GM03348 (cell line): Measurements from ENCODE around the gene UBIAD1.

ENCODE experiments used
- DNase-seq: peaks from one replicate; pipeline ENCODE4 v3.0.0; 2012; ENCODE audit warnings: low spot score

Gene UBIAD1

DNA sequence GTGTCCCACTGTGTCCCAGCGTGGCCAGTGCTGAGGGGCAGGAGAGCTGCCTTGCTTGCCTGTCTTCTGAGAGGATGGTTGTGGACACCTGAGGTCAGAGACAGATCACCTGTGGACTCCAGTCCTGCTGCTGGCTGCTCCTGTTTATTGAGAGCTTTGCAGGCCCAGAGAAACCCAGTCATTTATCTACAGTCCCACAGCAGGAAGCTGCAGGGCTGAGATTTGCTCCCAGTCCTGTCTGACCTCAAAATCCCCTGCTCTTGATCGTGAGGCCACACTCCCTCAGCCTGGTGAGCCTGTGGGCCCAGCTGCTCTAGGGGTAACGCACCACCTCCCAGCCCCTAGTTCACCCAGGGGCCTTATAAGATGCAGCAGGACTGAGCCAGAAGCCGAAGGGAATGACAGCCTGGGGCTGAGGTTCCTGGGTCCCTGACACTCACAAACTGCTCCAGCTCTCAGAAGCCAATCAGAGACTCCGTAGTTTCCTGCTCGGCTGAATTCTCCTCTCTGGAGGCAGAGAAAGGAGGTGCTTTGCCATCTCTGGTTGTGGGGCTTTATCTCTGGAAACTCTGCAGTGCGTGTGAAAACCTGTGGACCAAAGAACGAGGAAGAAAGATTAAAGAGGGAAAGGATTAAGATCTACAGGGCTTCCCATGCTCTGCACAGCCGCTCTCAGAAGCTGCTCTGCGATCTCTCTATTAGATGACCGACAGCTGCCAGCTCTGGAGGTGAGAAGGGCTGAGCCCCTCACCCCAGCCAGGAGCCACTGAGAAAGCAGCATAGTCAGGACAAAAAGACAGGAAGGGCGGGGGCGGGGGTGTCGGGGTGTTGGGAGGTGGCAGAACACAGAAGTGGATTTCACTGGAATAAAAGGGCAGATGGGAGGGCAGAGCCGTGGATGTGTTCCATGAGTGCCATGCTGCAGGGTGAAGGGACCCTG is 39.1 kb downstream of the UBIAD1 start:
- no peak for DNase-seq

DNA sequence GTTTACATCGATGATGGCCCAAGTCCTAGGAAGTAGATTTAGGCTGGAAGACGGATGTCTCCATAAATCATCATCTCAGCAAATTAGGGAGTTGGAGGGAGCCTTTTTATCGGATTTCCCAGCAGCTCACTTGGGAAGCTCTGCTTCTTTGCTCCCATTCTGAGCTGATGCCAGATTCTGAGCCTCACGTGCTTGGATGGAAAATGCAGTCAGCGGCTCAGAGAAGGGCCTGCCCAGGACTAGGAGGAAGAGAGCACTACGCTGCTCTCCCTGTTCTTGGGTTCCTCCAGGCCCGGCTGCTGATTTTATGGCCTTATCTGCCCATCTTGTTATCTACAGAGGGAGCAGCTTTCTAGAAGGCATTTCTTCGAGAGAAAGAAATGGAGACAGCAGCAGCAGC is 42.0 kb downstream of the UBIAD1 start:
- DNase-seq: no peak

DNA sequence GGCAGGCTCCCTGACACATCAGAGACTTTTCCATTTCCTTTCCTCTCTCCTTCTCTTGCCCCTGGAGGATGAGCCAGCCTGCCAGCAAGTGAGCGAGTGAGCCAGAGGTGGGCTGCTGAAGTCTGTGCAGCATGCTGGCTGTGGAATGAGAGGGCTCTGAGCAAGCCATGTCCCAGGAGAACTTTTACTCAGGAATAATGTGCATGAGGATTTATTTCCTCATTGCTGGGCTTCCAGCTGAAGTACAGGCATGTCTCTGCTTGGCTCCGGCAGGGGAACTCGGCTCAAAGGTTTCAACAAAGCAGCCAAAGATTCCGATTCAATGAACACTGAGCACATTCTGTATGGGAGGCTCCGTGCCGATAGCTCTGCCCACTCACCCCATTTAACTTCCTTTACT is 43.7 kb downstream of the UBIAD1 start:
- peak; percentile 35 for DNase-seq

DNA sequence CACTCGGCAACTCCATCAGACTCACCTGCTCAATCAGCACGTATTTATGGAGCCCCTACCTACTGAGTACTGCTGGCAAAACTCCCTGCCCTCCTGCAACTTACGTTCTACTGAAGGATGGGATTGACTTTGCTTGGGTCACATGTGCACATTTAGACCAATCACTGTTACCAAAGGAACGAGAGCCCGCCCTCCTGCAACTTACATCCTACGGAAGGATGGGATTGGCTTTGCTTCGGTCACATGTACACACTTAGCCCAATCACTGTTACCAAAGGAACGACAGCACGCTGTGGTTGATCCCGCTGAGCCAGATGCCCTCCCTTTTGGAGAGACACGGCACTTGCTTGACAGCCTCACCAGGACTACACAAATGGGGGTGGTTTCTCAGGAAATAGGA is 46.0 kb downstream of the UBIAD1 start:
- DNase-seq: no peak

DNA sequence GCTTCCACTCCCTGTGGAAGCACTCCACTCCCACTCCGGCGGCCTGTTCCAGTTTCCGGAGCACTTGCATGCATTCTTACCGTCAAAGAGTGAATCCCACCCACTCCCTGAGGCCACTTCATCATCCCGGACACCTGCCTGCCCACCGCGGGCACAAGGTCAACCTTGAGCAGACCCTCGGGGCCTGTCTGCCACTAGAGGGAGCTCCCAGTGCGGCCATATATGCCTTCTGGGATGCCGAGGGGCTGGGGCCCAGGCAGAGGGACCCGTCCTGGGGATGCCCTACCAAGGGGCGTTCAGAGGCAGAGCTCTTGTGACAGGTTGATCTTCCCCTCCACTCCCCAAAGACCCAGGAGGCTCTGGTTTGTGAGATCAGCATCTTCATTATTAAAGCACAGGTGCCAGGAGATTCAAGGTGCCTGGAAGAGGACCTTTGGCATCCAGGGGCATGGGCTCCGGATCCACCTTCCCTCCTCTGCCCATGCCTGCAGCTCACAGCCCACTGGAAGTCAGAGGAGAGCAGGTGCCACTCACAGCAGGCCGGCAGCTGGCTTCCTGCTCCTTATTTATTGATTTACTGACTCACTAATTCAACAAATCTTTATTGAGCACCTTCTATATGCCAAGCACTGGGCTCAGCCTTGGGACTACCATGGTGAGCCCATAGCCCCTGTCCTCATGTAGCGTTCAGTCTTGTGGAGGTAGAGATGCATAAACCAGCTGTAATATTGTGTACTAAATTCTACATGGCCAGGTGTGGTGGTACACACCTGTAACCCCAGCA is 47.3 kb downstream of the UBIAD1 start:
- no peak for DNase-seq

DNA sequence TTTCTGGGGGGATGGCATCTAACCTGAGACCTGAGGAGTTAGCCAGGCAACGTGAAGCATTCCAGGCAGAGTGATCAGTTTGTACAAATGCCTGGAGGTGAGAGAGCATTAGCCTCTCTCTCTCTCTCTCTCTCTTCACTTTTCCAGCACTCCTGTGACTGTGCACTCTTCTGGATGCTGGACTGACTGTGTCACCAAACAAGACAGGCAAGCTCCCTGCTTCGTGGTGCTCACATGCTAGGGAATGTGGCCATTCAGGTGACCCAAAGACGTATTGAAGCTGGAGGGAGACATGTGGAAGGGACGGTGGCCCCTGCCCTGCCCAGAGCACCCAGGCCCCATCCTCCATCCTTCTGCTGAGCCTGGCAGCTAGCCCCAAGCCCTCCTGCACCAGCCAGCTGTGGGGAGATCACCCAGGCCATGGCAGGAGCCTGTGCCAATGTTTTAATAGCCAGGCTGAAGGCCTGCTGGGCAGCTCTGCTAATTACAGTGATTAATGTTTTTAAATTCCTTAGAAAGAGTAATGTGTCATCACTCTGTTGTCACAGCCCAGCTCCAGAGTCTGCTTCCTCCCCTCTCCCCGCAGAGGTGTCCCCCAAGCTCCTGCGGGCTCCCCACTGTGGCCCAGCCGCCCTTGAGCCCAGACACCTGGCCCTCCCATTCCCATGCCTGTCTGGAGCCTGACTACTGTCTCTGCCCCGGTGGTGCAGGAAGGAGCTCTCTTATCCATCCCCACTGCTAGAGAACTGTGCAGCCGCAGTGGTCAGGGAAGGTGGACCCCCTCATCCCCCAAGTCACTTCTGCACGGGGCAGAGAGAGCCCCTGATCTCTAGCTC is 48.9 kb downstream of the UBIAD1 start:
- no peak for DNase-seq

DNA sequence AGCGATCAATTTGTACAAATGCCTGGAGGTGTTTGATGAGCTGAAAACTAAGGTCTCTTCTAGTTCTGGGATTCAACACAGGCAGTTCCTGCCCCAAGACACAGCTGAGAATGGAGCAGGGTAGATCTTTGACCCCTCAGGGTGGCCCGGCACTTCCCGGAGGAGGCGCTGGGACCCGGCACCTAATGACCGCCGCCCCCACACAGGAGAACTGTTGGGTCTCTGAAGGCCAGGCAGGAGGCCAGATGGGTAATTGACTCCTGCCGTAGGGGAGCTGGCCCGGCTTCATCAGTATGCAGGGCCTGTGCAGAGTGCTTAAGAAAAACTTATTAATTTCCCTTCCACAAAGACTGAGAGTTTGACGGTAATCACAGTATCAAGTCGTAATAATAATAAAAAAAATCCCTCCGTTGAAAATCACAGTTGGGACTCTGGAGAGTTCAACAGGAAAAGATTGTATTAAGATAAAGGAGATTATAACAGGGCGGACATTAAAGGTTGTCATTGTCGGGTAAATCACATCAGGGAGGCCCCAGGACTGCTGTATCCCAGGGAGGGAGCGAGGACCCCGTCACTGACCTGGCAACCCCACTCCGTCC is 51.7 kb downstream of the UBIAD1 start:
- no peak for DNase-seq

DNA sequence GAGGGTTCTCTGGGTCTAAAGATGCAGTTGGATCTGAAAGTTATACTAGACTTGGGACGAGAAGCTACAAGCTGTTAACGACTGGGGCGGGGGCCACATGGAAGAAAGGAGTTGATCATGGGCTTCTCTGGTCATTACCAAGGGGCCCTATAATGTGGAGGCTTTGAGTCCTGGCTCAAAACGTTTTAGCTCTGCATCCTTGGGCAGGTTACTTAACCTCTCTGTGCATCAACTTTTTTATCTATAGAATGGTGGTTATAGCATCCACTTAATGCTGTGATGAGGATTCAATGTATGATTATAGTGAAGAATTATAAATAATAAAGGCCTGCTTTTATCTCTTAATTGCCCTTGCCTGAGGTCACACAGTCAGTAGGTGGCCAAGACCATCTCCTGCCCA is 53.1 kb downstream of the UBIAD1 start:
- no peak for DNase-seq

DNA sequence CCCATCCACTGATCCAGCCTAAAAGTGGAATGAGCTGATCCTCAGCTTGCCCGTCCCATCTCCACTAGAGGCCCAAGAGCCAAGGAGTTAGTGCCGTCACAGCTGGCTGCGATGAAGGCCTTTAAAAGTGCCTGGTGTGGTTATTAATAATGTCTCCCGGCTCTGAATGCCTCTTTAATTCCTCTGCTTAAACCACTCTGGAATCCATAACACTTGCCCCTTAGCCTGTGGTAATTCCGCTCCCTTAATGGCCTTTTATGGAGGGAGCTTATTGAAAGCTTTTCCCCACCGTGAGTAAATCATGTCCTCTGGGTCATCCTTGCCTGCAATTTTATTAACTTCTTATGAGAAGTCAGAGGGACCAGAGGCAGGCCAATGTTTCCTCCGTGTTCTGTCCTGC is 55.4 kb downstream of the UBIAD1 start:
- DNase-seq: no peak

DNA sequence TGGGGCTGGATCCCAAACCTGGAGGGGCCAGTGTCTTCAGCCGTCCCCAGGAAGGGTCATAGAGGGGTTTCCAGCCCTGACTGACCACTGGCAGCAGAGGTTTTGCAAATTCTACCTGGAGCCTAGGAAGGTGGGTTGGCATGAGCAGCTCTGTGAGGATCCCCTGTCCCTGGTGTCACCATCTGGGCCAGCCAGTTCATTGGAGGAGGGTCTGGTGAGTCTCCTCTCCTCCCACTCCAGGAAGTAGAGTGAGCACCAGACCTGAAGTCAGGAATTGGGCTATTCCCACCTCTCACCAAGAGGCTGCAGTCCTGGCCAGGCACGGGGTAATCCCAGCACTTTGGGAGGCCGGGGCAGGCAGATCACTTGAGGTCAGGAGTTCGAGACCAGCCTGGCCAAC is 57.4 kb downstream of the UBIAD1 start:
- no peak for DNase-seq

DNA sequence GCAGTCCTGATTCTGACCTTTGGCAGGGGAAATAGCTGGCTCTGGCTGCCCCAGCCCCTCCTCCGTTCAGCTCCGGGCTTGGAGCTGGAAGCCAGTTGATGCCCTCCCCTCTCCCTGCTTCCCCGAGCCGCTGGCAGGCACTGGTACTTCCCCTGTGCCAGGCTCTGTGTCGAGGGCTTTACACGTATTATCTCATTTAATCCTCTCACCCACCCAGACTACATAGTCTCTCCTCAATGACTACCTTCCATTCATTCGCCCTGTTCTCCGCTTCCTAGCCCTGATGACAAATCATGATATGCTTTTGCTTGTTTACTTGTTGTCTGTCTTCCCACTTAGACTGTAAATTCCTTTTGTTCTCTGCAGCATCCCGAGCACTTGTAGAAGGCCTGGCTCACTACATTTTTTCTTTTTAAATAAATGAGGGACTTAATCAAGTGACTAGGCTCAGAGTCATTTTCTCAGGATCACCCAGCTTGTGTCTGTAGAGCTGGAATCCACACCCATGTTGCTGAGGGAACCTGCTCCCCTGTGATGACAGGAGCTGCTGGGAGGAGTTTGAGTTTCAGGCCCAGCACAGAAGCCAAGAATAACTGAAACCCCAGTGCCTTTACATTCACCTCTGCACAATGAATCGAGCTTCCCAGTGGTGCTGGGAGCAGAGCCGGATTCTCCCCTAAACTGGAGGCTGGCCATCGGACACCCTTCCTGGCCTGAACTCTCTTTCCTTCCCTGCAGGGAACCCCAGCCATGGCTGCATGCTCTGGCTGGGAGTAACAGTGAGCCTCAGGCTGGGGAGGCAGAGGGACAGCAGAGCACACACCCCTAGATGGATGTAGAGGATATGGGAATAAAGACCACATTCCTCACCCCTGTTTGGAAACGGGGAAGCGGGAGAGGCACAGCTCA is 58.3 kb downstream of the UBIAD1 start:
- no peak for DNase-seq

DNA sequence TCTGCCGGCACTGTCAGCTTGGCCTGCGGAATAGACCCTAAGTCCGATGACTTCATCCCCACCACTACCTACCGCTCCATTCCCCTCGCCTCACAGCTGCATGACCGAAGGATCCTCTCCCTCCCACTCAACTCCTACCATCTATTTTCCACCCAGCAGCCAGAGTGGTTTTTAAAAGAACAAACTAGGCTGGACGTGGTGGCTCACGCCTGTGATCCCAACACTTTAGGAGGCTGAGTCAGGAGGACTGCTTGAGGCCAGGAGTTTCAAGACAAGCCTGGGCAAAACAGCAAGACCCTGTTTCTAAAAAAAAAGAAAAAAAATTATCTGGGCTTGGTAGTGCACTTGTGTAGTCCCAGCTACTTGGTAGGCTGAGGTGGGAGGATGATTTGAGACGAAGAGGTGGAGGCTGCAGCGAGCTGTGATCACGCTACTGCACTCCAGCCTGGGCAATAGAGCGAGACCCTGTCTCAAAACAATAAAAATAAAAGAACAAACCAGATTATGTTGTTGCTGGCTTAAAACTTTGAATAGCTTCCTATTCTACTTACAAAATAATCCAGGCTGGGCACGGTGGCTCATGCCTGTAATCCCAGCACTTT is 59.0 kb downstream of the UBIAD1 start:
- DNase-seq: no peak

DNA sequence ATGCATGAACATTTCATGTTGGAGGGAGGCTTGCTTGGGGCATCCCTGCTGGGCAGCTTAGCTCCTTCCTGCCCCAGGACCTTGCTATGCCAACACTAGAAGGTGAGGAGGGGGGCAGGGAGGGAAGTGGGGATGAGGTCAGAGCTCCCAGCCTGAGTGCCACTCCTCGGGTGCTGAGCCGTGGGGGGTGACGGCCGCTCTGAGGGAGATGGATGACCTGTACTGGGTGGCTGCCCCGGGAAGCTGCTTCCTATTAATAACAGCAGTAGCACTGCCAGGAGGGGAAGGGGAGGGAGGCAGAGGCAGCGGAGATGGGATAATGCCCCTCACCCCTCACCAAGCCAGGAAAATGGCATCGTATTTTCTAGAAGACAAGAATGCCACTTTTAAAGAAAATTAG is 60.6 kb downstream of the UBIAD1 start:
- DNase-seq: no peak

DNA sequence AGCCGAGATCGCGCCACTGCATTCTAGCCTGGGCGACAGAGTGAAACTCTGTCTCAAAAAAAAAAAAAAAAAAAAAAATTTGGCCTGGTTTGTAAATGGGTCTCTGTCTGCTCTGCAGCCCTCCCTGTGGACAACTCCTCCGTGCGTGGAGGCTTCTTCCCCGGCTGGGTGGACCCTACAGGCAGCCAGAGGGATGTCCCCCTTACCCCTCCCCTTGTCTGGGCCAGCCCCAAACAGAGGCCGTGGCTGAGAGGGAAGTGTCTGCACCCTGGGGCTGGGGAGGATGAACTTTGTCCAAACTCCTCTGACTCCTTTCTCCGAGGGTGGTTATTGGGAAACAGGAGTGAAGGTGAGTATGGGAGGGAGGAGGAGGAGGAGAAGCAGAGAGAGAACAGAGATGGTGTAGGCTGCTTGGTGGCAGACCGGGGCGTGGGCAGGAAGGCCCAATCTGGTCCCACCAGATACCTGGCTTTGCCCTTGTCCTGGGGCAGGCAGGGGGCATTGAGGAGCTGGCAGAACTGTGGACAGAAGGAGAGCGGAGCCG is 61.3 kb downstream of the UBIAD1 start:
- no peak for DNase-seq

DNA sequence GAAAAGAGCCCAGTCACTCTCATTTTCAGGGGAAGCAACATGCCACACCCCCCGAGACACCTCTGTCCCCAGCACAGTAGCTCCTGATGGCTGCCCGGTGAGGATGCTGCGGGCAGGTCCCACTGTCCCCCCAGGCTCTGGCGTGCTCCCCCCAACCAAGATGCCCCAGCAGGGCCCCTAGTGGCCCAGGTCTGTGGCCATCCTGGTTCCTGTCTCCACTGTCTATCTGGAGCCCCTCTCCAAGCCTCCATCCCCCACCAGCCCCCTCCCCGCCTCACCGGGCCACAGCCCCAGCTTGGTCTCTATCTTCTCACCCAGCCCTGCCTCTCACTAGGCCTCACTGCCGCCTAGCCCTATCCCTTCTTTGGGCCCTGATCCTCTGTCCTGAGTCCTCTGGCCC is 61.8 kb downstream of the UBIAD1 start:
- no peak for DNase-seq

DNA sequence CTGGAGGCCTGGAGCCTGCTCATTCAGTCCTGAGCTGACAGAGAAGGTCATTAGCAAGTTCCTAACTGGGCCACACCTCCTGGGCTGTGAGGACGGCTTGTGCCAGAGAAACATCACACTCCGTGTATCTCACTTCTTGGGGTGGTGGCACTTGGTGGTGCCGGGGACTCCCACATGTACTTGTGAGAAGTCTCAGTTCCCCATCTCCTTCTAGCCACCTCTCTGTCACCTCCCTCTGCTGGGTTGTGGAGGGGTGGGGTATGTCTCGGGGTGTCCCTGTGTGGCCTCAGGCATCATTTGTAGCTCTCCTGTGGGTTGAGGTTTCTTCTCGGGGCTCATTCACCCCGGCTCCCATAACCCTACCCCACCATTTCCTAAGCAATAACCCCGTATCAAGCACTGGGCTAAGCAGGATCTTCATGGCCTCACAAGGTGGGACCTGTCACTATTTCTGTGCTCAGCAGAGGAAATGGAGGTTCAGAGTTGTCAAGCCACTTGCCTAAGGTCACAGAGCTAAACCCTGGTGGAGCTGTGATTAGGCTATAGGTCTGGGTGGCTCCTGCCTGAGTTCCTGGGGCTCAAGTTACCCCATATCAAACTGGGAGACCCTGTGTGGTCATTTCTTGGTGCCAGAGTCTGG is 62.5 kb downstream of the UBIAD1 start:
- no peak for DNase-seq

DNA sequence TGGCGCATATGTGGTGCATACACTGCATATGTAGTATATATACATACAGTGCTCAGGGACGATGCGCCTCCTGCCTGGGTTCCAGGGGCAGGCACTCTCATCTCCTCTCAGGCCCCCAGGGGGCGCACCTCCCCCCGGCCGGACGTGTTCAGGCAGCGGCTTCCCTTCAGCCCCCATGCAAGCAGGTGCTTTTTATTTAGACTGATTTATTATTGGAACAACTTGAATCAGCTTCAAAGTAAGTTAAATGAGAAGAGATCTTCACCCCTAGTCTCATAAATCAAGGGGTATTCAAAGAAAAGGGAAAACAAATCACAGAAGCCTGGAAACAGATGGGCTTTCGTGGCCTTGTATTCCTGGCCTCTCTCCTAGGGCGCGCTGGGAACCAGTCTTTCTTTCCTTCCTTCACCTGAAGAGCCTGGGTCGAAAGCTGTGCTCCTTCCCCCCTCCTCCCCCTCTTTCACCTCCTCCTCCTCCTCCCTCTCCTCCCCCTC is 64.6 kb downstream of the UBIAD1 start:
- DNase-seq: peak; percentile 76
